ENCODE data around the gene P2RY12.

DNA sequence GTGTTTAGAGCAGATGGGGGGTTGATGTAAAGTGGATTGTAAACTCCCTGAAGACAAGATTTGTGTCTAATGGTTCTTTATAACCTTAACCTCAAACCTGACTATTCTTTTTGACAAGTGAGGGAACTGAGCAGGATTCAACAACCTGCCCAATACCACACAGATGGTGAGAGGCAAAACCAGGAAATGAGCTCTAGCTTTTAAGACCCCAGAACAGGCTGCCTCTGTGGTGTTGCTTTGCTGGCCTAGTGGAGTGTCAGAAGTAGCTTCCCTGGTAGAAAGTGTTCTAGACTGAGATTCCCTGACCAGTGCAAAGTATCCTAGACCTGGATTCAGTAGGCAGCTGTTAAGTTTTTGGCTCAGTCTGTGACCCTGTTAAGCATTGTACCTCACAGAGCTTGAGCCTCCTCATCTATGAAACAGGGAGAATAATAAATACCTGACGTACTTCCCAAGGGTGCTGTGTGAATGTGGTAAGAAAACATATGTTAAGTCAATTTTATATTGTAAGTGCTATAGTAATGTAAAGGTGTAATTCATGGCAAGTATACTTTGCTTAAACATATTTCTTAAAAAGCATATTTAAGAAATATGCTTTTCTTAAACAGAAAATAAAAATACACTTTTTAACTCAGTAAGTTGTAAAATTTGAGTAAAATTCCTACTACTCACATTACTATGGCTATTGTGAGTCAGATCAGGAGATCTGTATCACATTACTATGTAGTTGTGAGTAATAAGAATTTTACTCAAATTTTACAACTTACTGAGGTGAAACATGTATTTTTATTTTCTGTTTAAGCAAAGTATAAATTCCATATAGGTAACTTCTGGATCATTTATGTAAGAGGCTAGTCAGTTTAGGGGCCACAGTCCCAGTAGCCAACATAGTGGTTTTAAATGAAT lies 76.7 kb downstream of the P2RY12 start:
- TF ChIP-seq, protein P1, sequence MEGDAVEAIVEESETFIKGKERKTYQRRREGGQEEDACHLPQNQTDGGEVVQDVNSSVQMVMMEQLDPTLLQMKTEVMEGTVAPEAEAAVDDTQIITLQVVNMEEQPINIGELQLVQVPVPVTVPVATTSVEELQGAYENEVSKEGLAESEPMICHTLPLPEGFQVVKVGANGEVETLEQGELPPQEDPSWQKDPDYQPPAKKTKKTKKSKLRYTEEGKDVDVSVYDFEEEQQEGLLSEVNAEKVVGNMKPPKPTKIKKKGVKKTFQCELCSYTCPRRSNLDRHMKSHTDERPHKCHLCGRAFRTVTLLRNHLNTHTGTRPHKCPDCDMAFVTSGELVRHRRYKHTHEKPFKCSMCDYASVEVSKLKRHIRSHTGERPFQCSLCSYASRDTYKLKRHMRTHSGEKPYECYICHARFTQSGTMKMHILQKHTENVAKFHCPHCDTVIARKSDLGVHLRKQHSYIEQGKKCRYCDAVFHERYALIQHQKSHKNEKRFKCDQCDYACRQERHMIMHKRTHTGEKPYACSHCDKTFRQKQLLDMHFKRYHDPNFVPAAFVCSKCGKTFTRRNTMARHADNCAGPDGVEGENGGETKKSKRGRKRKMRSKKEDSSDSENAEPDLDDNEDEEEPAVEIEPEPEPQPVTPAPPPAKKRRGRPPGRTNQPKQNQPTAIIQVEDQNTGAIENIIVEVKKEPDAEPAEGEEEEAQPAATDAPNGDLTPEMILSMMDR (IDR thresholded peaks at IDR 0.05), result no peak
- TF ChIP-seq POLR2A (IDR thresholded peaks at IDR 0.05), result no peak
